Caco-2 (cell line): ENCODE measurements around the gene ARID1A. TPM values are rescaled to one million over a fixed set of nuclear protein-coding genes. Genes with fewer than 3 reads are reported as not detected.

Experiments used
- BruUV-seq: library from RNA; stranded (reverse); fragments of 400-500 nt; replicated peaks from 2 replicates; lab custom pipeline; 2021; lab: Mats Ljungman, UMichigan
- CTCF ChIA-PET: fragments of 300-600 bp; sonication (Branson Sonifier 250); formaldehyde crosslinking; loops from one replicate; lab custom pipeline; 2022; ENCODE audit warnings: antibody characterized with exemption; lab: Charles Lee
- POLR2A ChIA-PET: fragments of 300-600 bp; sonication (Branson Sonifier 250); formaldehyde crosslinking; loops from one replicate; lab custom pipeline; 2022; ENCODE audit warnings: antibody characterized with exemption; lab: Charles Lee
- DNase-seq, 2 experiments: peaks; one replicate each; pipeline versions ENCODE4 v3.0.0 to v3.0.0-alpha.2; 2020 to 2022
- H3K27me3 ChIP-seq: replicated peaks from 2 replicates; pipeline ENCODE4 v1.6.0; 2011; ENCODE audit warnings: low read length; ENCODE audit not compliant: control insufficient read depth, insufficient read depth
- H3K36me3 ChIP-seq: 2 replicates; pipeline ENCODE4 v1.5.1; 2011; ENCODE audit warnings: low read length; ENCODE audit not compliant: control insufficient read depth, insufficient read depth
- H3K4me1 ChIP-seq: fragments of 250-450 bp; sonication (Bioruptor Pico); 2 replicates; pipeline ENCODE4 v1.5.1; 2020; ENCODE audit warnings: mild to moderate bottlenecking
- H3K4me3 ChIP-seq: 2 replicates; pipeline ENCODE4 v1.5.1; 2011; ENCODE audit warnings: low read depth, mild to moderate bottlenecking, control low read depth, low read length
- H3K9me3 ChIP-seq: fragments of 250-450 bp; sonication (Bioruptor Pico); 2 replicates; pipeline ENCODE4 v1.5.1; 2020; ENCODE audit warnings: mild to moderate bottlenecking, moderate library complexity
- H3K27ac Mint-ChIP-seq: one replicate; pipeline ENCODE4 v1.8.0; 2022; ENCODE audit warnings: mixed read lengths; ENCODE audit not compliant: unreplicated experiment
- H3K27me3 Mint-ChIP-seq: one replicate; pipeline ENCODE4 v1.8.0; 2022; ENCODE audit warnings: mixed read lengths; ENCODE audit not compliant: insufficient read depth, unreplicated experiment
- H3K36me3 Mint-ChIP-seq: one replicate; pipeline ENCODE4 v1.8.0; 2022; ENCODE audit warnings: mild to moderate bottlenecking, mixed read lengths; ENCODE audit not compliant: insufficient read depth, unreplicated experiment
- H3K4me1 Mint-ChIP-seq: one replicate; pipeline ENCODE4 v1.8.0; 2022; ENCODE audit warnings: low read depth, mixed read lengths; ENCODE audit not compliant: unreplicated experiment
- H3K4me3 Mint-ChIP-seq: one replicate; pipeline ENCODE4 v1.8.0; 2022; ENCODE audit warnings: mild to moderate bottlenecking, moderate library complexity, mixed read lengths; ENCODE audit not compliant: unreplicated experiment
- H3K9me3 Mint-ChIP-seq: one replicate; pipeline ENCODE4 v1.8.0; 2022; ENCODE audit warnings: mixed read lengths; ENCODE audit not compliant: unreplicated experiment
- CTCF ChIP-seq, 2 experiments: fragments of 200-600 bp in 1 of 2; IDR thresholded peaks; 1 replicate in 1 of 2; 2 replicates in 1 of 2; pipeline versions ENCODE4 v1.5.1 to v1.8.0; 2011 to 2022; ENCODE audit warnings: antibody characterized with exemption in 1 of 2, control low read depth in 1 of 2, inconsistent platforms in 1 of 2, low read depth in 1 of 2, low read length in 1 of 2, mild to moderate bottlenecking in 1 of 2, moderate library complexity in 1 of 2; ENCODE audit not compliant: insufficient read depth in 1 of 2, severe bottlenecking in 1 of 2, unreplicated experiment in 1 of 2
- intact Hi-C: fragments of 100-400 bp; cut with micrococcal nuclease; formaldehyde crosslinking; loops from one replicate; pipeline ENCODE4 v1.10.0; 2022; ENCODE audit not compliant: unreplicated experiment
- total RNA-seq: library from RNA; stranded (reverse); gene quantifications from 2 replicates; pipeline ENCODE4 v1.2.3, GENCODE V29; 2022

ARID1A gene
- total RNA-seq, 1 experiment from 2014 or later = 66.5 TPM

- Histone ChIP-seq H3K36me3 (no peaks in the 10 kb centered on the region; the same call in 1 of the 2 replicates), H3K4me3 (no peak overlapping the region), H3K9me3 (no peaks in the 10 kb centered on the region), H3K4me1 (no peaks in the 10 kb centered on the region), H3K27me3 (no peaks in the 10 kb centered on the region)
- H3K36me3 Mint-ChIP-seq = peaks cover 68% of the 10 kb centered on the region
- H3K4me3 Mint-ChIP-seq = no peak overlapping the region
- no peaks in the 10 kb centered on the region for H3K9me3 Mint-ChIP-seq
- TF ChIP-seq CTCF (IDR thresholded peaks at IDR 0.05; ENCODE audit: insufficient read depth in 1 of 2, low read depth in 1 of 2, low read length in 1 of 2, severe bottlenecking in 1 of 2, unreplicated experiment in 1 of 2) = no peak
- no peaks in the 10 kb centered on the region for H3K4me1 Mint-ChIP-seq
- ChIA-PET POLR2A (no interaction called here), CTCF (no interaction called here)
- no peak for DNase-seq
- no TSS peak for BruUV-seq
- H3K27ac Mint-ChIP-seq = no peak overlapping the region
- intact Hi-C loops = no loop called here
- H3K27me3 Mint-ChIP-seq = no peaks in the 10 kb centered on the region
Observed at GRCh38 chr1:26752519-26752918, 56.7 kb downstream of the ARID1A start.

GRCh38 chr1:26754086-26754874, 58.5 kb downstream of the ARID1A start:
- no peak for DNase-seq
- Histone ChIP-seq H3K4me1 (no peaks in the 10 kb centered on the region), H3K9me3 (no peaks in the 10 kb centered on the region), H3K36me3 (peaks cover 2% of the 10 kb centered on the region), H3K4me3 (no peak overlapping the region), H3K27me3 (no peaks in the 10 kb centered on the region)
- TF ChIP-seq CTCF (IDR thresholded peaks at IDR 0.05; ENCODE audit: insufficient read depth in 1 of 2, low read depth in 1 of 2, low read length in 1 of 2, severe bottlenecking in 1 of 2, unreplicated experiment in 1 of 2) = no peak
- CTCF ChIA-PET = no interaction called here
- Mint-ChIP-seq H3K27me3 (no peaks in the 10 kb centered on the region), H3K36me3 (peaks cover 67% of the 10 kb centered on the region), H3K4me3 (no peak overlapping the region), H3K9me3 (no peaks in the 10 kb centered on the region), H3K27ac (no peak overlapping the region), H3K4me1 (no peaks in the 10 kb centered on the region)
- POLR2A ChIA-PET = no interaction called here
- BruUV-seq = no TSS peak
- intact Hi-C loops = no loop called here

GRCh38 chr1:26758358-26758757, 62.5 kb downstream of the ARID1A start:
- no peak for TF ChIP-seq CTCF (IDR thresholded peaks at IDR 0.05; ENCODE audit: insufficient read depth in 1 of 2, low read depth in 1 of 2, low read length in 1 of 2, severe bottlenecking in 1 of 2, unreplicated experiment in 1 of 2)
- Mint-ChIP-seq H3K9me3 (no peaks in the 10 kb centered on the region), H3K27me3 (no peaks in the 10 kb centered on the region), H3K27ac (no peak overlapping the region), H3K4me3 (no peak overlapping the region), H3K4me1 (no peaks in the 10 kb centered on the region), H3K36me3 (peaks cover 70% of the 10 kb centered on the region)
- intact Hi-C loops = no loop called here
- Histone ChIP-seq H3K9me3 (no peaks in the 10 kb centered on the region), H3K4me1 (no peaks in the 10 kb centered on the region), H3K4me3 (no peak overlapping the region), H3K27me3 (no peaks in the 10 kb centered on the region), H3K36me3 (peaks cover 5% of the 10 kb centered on the region)
- CTCF ChIA-PET = no interaction called here
- DNase-seq = no peak
- POLR2A ChIA-PET = interaction anchor here (0.6 kb wide), 1 partner anchor 140 kb away, joined by 3 read pairs; no protein-coding TSS in a partner anchor
- BruUV-seq = no TSS peak
